ENCODE results near the gene COG2.

DNA sequence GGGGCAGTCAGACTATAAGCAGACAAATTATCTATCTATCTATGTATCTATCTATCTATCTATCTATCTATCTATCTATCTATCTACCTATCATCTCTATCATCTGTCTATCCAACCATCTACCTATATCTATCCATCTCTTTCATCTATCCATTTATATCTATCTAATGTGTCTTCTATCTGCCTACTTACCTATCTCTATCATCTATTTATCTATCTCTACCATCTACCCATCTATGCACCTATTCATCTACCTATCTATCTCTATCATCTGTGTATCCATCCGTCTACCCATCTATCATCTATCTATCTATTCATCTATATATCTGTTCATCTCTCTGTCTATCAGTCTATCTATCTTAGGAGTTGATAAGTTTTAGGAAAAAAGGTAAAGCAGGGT is 10.8 kb upstream of the COG2 start:
- TF ChIP-seq, protein P1, sequence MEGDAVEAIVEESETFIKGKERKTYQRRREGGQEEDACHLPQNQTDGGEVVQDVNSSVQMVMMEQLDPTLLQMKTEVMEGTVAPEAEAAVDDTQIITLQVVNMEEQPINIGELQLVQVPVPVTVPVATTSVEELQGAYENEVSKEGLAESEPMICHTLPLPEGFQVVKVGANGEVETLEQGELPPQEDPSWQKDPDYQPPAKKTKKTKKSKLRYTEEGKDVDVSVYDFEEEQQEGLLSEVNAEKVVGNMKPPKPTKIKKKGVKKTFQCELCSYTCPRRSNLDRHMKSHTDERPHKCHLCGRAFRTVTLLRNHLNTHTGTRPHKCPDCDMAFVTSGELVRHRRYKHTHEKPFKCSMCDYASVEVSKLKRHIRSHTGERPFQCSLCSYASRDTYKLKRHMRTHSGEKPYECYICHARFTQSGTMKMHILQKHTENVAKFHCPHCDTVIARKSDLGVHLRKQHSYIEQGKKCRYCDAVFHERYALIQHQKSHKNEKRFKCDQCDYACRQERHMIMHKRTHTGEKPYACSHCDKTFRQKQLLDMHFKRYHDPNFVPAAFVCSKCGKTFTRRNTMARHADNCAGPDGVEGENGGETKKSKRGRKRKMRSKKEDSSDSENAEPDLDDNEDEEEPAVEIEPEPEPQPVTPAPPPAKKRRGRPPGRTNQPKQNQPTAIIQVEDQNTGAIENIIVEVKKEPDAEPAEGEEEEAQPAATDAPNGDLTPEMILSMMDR (IDR thresholded peaks at IDR 0.05; ENCODE audit: insufficient read depth, low read depth, low read length) = no peak
- TF ChIP-seq EZH2 (IDR thresholded peaks at IDR 0.05; ENCODE audit: insufficient read depth, low read length) = no peak

Measured in astrocyte (in vitro differentiated cells and primary cell).